ENCODE results near the gene PLD1. TPM values are rescaled to one million over a fixed set of nuclear protein-coding genes. Genes with fewer than 3 reads are reported as not detected.

PLD1 gene
- total RNA-seq, 1 donor from 2014 or later, result 0.93 TPM

DNA sequence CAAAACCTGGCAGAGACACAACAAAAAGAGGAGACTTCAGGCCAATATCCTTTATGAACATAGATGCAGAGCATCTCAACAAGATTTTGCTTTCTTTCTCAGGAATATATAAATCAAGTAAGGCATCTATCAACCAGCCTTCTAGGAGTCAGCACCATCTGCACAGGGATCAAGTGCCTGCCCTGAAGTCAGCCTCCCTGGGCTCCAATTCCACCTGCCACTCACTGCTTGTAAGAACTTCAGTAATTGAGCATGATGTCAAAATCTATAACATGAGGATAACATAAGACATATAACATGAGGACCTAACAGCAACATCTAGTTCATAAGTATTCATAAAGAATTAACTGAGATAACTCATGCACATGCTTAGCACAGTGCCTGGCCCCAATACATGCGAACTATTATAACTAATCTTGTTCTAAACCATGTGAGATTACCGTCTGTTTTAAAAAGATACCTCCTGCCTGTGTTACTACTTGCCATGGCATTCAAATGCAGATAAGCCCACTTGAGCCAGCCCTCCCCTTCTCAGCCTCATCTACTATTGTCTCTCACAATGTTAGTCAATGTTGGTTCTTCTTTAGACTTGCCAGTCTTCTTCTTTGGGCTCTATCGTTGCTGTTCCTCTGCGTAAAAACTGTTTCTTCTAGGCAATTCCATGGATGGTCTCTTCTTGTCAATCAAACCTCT, 91.6 kb downstream of the PLD1 start:
- Mint-ChIP-seq H3K4me1 (peaks cover 7% of the 10 kb centered on the region), H3K9me3 (peaks cover 17% of the 10 kb centered on the region), H3K4me3 (no peak overlapping the region), H3K27ac (ENCODE audit: unreplicated experiment) (no peak overlapping the region), H3K36me3 (ENCODE audit: low read depth) (peaks cover 10% of the 10 kb centered on the region), H3K27me3 (ENCODE audit: low read depth) (no peaks in the 10 kb centered on the region)
- no peak for DNase-seq (ENCODE audit: low read depth, low spot score)
- TF ChIP-seq, protein P1, sequence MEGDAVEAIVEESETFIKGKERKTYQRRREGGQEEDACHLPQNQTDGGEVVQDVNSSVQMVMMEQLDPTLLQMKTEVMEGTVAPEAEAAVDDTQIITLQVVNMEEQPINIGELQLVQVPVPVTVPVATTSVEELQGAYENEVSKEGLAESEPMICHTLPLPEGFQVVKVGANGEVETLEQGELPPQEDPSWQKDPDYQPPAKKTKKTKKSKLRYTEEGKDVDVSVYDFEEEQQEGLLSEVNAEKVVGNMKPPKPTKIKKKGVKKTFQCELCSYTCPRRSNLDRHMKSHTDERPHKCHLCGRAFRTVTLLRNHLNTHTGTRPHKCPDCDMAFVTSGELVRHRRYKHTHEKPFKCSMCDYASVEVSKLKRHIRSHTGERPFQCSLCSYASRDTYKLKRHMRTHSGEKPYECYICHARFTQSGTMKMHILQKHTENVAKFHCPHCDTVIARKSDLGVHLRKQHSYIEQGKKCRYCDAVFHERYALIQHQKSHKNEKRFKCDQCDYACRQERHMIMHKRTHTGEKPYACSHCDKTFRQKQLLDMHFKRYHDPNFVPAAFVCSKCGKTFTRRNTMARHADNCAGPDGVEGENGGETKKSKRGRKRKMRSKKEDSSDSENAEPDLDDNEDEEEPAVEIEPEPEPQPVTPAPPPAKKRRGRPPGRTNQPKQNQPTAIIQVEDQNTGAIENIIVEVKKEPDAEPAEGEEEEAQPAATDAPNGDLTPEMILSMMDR (conservative IDR thresholded peaks at IDR 0.05), result no peak

DNA sequence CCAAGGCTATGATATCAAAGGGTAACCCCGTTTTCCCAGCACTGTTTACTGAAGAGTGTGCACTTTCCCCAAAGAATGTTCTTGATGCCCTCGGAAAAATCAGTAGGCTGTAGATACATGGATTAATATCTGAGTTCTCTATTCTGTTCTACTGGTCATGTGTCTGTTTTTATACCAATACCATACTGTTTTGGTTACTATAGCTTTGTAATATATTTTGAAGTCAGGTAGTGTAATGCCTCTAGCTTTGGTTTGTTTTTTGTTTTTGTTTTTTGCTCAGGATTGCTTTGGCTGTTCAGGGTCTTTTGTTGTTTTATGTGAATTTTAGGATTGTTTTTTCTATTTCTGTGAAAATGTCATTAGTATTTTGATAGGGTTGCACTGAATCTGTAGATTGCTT, 95.1 kb downstream of the PLD1 start:
- DNase-seq (ENCODE audit: low read depth, low spot score), result no peak
- Mint-ChIP-seq H3K27ac (ENCODE audit: unreplicated experiment) (no peak overlapping the region), H3K27me3 (ENCODE audit: low read depth) (no peaks in the 10 kb centered on the region), H3K4me1 (peaks cover 7% of the 10 kb centered on the region), H3K4me3 (no peak overlapping the region), H3K36me3 (ENCODE audit: low read depth) (peaks cover 10% of the 10 kb centered on the region), H3K9me3 (peaks cover 17% of the 10 kb centered on the region)
- TF ChIP-seq, protein P1 (conservative IDR thresholded peaks at IDR 0.05), result no peak

DNA sequence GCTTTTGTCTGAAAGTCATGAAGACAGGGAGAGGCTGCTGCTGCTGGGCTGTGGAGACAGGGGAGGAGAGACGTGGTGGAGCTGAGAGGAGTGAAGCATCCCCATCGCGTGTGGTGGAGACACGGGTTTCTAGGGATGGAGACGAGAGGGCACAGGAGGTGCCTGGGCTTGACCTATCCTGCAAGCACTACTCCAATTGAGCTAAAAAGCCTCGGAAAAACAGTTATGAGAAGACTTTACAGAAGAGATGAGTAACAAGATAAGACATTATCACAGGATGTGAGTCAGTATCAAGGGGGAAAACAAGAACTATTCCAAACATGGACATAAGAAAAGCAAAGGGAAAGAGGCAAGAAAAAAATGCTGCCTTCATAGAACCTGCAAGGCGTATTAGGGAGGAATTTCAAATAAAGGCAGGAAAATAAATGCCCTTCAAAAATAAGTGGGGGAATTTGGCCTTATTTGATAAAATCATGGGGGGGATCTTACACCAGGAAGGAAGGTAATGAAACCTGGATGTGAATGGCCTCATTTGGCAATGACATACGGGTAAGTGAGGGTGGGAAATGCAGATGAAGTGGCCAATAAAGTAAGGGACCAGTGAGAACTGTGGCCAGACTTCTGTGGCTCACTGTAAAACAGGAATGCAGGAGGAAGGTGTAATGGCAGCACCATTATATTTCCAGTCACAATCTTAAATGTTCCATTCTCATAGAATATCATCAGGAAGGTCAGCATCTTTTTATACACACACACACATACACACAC, 97.9 kb downstream of the PLD1 start:
- Mint-ChIP-seq H3K9me3 (peaks cover 11% of the 10 kb centered on the region), H3K27ac (ENCODE audit: unreplicated experiment) (no peak overlapping the region), H3K27me3 (ENCODE audit: low read depth) (no peaks in the 10 kb centered on the region), H3K4me1 (no peaks in the 10 kb centered on the region), H3K36me3 (ENCODE audit: low read depth) (peaks cover 10% of the 10 kb centered on the region), H3K4me3 (no peak overlapping the region)
- TF ChIP-seq, protein P1 (conservative IDR thresholded peaks at IDR 0.05), result no peak
- DNase-seq (ENCODE audit: low read depth, low spot score), result no peak

DNA sequence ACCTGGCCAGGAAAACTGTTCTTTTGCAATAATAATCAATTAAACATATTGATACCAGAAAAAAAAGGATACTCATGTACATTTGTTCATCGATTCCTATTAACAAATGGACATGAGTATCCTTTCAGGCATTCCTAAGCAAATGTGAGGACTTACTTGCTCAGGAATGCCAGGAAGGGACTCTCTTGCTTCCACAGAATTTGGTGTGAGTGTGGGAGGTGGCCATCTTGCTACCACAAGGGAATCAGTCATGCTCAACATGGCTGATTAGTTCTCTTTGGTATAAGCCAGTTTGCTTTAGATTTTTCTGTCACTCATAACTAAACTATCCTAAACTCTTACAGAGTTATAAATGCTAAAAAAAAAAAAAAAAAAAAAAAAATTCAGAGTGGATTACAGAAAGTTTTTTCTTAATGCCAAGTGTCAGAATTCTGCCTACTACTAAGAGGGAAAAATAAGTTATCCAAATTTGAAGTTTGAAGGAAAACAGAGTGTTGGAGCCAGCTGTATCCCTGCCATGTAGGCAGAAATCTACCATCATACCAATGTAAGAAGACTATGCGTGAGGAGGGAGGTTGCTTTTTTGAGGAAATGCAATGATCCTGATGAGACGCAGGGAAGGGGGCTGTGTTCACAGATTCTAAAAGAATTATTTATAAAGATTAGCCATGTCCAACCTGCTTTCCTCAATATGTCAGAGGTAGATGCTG, 98.7 kb downstream of the PLD1 start:
- Mint-ChIP-seq H3K9me3 (peaks cover 9% of the 10 kb centered on the region), H3K36me3 (ENCODE audit: low read depth) (peaks cover 5% of the 10 kb centered on the region), H3K4me1 (no peaks in the 10 kb centered on the region), H3K27ac (ENCODE audit: unreplicated experiment) (no peak overlapping the region), H3K27me3 (ENCODE audit: low read depth) (no peaks in the 10 kb centered on the region), H3K4me3 (no peak overlapping the region)
- DNase-seq (ENCODE audit: low read depth, low spot score), result no peak
- TF ChIP-seq, protein P1 (conservative IDR thresholded peaks at IDR 0.05), result no peak

DNA sequence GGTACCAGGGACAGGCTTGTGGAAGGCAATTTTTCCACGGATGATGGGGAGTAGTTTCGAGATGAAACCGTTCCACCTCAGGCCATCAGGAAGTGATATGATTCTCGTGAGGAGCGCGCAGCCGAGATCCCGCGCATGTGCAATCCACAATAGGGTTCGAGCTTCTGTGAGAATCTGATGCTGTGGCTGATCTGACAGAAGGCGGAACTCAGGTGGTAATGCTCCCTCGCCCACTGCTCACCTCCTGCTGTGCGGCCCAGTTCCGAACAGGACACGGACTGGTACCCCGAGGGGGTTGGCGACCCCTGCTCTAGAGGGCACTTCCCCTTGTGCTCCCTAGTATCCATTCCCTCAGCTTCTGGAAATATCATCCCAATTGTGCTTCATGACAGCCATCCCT, 99.9 kb downstream of the PLD1 start:
- Mint-ChIP-seq H3K9me3 (peaks cover 5% of the 10 kb centered on the region), H3K4me1 (peaks cover 4% of the 10 kb centered on the region), H3K36me3 (ENCODE audit: low read depth) (peaks cover 1% of the 10 kb centered on the region), H3K4me3 (no peak overlapping the region), H3K27ac (ENCODE audit: unreplicated experiment) (no peak overlapping the region), H3K27me3 (ENCODE audit: low read depth) (no peaks in the 10 kb centered on the region)
- TF ChIP-seq, protein P1 (conservative IDR thresholded peaks at IDR 0.05), result no peak
- DNase-seq (ENCODE audit: low read depth, low spot score), result no peak

Measured in neural crest cell (in vitro differentiated cells).